SK-N-DZ (cell line): ENCODE data around the gene CREB3L2.
"Not testable (repeated sequence)": the region's sequence is repeated elsewhere in the genome, so short reads cannot be mapped to it uniquely, and the experiment has no call there.

ENCODE experiments used
- DNase-seq: peaks from one replicate; pipeline ENCODE4 v3.0.0-alpha.2; 2015; ENCODE audit warnings: low spot score

The CREB3L2 gene

DNA sequence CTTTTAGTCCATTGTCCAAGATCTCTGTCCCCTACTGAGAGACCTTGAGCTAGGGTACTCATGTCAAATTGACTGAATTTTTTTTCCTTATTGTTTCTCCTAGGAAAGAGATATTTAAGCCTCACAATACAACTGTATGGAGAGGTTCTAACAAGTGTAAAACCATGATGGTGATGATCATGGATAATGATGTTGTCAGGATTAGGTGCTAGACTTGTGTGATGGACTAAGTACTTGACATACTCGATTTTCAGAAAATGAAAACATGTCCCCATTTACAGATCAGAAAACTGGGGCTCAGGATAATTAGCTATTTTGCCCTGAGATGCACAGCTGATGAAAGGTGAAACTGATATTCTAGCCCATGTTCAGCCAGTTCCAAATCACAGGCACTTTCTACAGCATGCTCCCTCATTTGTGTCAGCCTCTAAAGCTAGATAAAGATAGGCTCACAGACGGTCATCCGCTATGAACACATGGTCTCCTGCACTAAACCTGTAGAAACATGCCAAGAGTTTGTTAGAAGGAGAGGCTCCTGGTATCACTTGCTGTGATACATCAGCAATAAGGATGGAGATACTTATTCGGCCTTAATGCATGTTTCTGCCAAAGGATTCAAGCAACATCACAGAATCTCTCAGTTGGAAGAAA, 67.6 kb downstream of the CREB3L2 start:
- no peak for DNase-seq

DNA sequence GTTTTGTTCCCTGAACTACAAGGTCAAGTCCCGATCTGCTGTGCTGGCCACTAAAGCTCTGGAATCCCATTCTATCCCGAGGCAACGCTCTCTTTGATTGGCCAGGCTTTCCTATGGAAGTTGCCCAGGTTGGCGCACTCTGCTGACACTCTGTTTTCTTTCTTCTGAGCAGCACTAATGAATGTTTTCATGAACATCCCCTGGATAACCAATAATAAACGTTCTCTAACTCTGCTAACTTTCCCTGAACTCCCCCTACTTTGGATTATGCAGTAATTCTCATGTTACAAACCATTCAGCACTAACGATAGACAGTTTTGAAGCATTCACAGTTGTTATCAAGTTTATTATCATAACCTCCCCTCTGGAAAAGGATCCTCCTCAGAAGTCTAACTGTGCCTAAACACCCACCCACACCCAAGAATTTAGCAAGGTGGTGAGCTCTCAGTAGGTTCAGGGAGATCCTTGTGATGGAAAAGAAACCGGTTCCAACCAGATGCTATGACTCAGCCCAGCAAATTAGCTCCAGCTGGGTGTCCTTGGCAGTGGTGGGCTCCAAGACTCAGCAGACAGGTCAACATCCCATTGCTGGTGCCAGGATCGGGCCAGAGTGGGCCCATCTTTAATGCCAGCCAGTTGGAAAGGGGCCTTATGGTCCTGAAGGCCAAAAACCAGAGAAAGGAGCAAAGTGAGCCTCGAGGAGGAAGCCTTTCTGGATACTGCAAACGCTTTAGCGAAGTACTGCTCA, 68.4 kb downstream of the CREB3L2 start:
- no peak for DNase-seq

DNA sequence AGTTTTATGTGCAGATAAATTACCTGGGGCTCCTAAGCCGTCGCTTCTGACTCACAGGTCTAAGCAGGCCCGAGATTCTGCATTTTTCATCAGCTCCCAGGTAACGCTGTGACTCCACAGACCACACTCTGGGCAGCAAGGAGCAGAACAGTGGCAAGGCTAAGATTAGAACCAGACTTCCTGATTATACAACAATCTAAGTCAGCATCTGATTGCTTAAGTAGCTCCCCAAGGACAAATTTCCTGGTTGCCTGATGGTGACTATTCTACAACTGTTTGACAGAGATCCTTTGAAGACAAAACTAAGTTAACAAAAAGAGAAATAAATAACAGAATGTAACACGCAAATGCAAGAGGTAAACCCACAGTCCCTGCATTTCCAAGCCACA, 69.0 kb downstream of the CREB3L2 start:
- DNase-seq = no peak

DNA sequence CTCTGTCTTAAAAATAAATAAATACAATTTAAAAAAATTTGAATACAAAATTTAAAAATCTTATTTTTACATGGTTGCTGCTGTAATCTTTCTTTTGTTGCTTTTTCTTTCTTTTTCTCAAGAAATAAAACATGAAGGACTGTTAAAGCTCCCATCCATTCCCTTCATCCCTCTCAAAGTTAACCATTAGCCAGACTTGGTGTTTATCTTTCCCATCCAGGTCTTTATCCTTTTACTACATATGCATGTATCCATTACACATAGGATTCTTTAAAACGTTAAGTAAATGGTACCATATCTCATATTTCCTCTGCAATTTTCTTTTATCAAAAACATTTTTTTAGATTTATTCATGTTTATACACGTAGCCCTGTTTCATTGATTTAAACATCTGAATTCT, 70.1 kb downstream of the CREB3L2 start:
- DNase-seq = no peak

DNA sequence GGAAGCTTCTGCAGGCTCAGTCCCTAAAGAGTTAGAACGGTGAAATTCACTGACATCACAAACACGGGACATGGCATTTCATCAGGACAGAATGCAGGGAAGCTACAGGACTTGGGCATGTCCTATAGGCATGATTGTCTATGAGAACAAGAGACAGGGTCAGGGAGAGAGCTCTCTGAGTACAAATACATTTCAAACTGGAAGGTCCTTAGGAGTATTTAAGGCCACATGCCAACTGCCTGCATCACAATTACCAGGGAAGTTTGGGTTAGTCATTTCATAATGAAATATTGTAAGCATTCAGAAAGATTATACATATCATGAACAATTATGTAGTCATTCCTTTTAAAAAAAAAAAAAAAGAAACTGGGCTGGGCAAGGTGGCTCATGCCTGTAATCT, 71.3 kb downstream of the CREB3L2 start:
- DNase-seq = no peak

DNA sequence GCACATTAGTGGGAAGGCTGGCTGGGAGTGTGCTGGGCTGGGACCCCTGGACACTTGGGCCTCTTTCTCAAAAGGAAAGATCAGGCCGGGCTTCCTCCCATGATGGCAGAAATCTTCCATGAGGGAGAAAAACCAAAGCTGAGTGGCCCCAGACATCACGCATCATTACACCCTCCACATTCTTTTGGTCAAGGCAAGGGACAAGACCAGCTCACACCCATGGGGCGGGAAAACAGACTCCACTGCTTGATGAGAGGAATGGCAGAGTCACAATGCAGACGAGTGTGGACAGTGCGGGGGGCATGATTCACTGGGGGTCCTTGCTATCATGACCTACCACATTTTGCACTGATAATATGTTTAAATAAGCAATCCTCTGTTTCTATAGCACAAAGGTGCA, 73.3 kb downstream of the CREB3L2 start:
- no peak for DNase-seq

DNA sequence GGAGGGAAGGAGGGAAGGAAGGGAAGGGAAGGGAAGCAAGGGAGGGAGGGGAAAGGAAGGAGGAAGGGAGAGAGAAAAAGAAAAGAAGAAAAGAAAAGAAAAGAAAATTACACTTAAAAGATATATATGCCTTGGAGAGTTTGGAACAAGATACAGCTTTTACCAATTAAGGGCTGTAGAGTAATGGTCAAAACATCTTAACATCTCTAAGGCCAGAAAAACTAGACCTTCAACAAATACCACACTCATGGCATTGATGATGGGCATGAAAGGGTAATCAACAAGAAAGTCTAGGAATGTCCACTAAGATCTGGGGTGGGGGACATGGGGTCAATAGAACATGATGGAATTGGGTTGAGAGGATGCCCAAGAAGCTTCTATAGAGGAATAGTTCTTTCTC, 74.5 kb downstream of the CREB3L2 start:
- DNase-seq = no peak

DNA sequence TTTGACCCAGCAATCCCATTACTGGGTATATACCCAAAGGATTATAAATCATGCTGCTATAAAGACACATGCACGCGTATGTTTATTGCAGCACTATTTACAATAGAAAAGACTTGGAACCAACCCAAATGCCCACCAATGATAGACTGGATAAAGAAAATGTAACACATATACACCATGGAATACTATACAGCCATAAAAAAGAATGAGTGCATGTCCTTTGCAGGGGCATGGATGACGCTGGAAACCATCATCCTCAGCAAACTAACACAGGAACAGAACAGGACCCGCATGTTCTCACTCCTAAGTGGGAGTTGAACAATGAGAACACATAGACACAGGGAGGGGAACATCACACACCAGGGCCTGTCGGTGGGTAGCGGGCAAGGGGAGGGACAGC, 75.7 kb downstream of the CREB3L2 start:
- not testable (repeated sequence) for DNase-seq

DNA sequence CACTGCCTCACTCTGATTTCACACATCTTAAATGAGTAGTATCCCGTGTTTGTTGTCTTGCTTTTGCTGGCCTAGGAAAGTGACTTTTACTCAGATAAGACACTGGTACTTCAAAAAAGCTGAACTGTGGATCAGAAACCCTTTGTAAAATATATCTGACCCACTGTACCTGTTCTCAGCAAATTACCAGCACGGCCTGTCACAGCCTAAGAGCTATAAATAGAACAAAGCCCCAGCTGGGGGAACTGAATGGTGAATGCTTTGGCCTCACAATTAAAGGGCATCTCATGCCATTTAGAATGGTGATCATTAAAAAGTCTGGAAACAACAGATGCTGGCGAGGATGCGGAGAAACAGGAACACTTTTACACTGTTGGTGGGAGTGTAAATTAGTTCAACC, 76.1 kb downstream of the CREB3L2 start:
- no peak for DNase-seq

DNA sequence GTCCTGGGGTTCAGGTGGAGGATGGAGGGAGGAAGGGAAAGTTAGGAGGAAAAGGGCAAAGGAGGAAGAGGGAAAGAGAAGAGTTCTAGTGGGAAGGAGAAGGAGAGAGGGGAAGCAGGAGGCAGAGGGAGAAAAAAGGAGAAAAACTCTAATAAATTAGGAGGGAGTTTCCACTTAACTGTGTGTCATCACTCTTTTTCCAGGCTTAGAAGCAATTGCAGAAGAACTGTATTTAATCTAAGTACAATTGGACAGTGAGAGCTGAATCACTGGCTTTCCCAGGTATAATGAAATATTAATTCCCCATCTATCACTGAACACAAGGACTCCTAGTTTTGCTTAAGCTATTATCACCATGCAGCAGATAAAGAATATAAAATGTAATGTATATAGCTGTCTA, 76.8 kb downstream of the CREB3L2 start:
- no peak for DNase-seq

DNA sequence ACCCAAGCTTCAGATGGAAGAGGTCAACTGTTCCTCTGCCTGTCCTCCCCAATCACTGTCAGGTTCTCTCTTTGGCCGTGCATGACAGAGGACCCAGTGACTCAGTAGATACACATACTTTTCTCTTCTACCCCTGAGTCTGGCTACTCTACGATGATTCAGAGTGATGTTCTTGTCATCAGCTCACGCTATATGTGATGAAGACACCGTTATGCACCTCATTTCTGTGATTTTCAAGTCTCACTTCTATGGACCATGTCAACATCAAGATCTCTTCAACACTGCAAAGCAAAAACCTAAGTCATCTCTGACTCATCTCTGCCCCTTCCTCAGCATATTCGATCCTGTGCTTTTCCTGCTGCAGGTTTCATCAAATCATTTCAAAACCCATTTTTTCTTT, 78.5 kb downstream of the CREB3L2 start:
- no peak for DNase-seq

DNA sequence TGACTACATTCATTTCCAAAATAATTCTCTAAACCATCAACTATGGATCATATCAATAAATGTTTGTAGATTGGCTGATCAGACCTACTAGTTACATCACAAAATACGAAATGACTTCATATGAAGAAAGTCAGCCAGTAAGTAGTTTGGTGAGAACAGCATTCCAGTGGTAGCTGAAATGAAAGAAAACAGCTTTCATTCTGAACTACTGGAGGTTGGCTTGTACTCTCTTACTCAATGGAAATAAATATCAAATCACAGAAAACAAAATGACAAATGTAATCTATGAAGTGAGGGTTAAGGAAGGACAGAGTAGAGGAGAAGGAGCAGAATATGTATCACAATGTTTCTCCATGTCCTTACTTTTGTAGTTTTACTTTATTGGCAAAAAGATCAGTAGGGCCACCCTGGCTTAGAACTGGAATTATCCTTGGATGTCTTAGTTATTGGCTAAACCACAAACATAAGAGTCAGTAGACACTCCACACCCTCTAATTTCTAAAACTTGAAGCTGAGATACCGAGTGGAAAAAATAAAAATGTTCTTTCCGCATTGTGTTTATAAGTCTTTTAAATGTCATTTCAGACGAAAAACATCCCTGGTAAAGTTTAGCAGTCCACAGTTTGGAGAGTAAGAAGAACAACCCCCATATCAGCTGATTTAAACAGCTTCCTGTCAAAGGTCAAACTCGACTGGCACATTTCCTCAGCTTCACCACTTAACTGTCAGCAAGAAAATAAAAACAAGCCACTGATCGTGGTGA, 81.1 kb downstream of the CREB3L2 start:
- no peak for DNase-seq

DNA sequence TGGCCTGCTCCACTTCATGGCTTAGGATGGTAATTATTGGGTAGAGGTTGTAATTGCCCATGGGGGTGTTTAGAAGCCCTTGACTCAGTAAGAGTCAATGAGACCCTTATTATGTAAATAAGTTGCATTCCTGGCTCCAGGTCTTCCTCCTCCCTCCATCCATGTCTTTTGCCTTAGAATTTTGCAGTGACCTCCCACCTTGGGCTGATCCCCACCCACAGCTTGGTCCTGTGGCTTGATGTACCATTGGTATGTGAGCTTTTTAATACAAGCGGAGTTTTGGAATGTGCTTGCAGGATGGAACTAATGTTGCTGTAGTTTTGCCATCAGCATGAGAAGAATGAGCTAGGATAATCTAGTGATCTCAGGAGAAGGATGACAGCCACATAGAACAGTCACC, 81.9 kb downstream of the CREB3L2 start:
- no peak for DNase-seq

DNA sequence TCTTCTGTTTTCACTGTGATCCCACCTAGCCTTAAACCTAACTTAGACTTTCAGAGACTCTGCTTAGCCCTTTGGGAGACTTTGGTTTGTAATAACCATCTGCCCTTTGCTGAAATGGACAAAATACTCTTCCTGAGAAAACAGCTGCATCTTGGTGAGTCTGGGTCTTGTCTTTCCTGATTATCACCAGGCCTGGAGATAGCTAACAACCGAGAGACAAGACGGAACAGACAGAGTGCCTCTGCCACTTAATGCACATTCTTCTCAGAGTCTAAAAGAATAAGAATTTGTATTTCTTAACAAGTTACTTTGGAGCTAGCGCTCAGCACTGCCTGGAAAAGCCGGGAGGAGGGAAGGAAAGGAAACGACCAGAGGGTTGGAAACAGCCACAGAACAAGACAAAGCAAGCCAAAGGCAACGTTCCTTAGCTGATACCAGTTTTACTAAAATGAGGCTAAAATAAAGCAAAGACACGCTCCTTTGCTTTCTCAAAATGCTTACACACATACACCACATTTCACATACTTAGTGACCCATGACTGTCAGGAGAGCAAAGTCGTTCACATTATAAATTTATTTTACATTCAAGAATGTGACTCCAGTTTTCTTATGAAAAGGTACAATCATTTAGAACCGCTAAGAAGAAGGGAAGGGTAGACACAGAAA, 84.8 kb downstream of the CREB3L2 start:
- peak; percentile 66 for DNase-seq

DNA sequence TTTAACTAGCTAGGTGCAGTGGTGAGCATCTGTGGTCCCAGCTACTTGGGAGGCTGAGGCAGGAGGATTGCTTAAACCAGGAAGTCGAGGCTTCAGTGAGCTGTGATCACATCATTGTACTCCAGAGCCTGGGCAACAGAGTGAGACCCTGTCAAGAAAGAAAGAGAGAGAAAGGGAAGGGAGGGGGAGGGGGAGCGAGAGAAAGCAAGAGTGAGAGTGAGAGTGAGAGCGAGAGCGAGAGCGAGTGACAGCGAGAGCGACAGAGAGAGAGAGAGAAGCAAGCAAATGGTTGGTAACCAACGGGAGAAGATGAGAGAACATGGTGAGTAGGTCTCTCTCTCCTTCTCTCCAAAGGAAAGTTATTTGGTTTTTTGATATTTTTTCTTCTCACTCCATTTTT, 85.3 kb downstream of the CREB3L2 start:
- DNase-seq = no peak

DNA sequence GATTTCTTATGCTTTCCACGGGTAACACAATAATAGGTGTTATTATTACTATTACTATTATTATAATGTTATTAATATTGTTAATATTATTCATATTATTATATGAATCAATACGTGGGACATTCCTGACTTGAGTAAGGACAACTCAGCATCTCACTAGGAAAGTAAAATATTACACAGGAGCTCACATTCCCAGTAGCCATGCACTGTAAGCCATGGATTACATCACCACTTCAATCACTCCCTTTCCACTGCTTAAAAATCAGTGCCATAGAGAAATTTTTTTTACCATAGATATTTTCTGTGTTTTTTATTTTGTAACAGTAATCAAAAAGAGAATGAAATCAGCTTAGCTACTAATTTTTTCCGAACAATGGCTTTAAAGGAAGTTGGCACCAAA, 86.6 kb downstream of the CREB3L2 start:
- no peak for DNase-seq

DNA sequence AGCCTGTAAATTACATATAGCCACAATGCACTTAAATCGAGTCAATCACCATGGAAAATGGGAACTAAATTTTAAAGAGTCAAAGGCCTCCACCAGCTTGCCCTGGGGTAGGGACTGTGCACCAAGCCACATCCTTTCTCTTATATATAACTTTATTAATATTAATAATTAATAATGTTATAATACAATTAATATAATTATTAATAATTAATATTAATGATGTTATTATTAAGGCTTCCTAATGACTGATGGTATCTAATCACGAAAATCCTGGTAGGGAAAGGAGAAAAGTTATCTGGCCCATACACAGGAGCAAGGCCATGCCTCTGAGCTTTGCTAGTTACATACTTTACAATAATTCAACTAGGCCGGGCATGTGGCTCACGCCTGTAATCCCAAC, 87.9 kb downstream of the CREB3L2 start:
- DNase-seq = no peak

DNA sequence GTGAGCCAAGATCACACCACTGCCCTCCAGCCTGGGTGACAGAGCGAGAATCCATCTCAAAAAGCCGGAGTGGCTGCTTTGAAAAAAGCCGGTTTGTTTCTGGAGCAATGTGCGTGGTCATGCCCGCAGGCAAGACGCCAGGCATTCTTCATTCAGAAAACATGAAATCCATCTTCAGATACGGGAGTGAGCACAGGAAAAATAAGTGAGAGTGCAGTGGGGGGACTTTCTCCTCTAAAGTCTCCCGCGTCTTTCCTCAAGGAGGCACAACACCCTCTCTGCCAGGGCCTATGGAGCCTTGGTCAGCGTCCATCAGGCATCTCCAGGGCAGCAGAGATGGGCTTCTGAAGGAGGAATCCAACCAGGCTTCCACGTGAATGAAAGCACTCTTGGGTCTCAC, 92.8 kb downstream of the CREB3L2 start:
- DNase-seq = no peak

DNA sequence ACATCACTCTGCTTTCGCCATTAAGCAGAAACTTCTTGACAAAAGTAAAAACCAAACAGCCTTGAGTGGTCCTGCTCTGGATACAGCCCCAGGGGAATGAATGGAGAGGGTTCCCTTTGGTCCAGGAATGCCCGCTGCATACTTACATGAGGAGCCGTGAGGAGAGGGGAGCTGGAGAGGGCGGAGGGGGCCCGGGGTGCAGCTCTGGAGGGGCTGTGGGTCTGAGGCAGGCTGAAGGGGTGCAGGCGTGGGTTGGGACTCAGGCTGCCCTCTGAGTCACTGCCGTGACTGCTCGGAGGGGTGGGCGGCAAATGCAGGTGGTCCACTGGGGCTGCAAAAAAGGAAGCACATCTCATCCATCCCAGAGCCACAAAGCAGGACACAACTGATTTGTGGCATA, 93.8 kb downstream of the CREB3L2 start:
- no peak for DNase-seq

DNA sequence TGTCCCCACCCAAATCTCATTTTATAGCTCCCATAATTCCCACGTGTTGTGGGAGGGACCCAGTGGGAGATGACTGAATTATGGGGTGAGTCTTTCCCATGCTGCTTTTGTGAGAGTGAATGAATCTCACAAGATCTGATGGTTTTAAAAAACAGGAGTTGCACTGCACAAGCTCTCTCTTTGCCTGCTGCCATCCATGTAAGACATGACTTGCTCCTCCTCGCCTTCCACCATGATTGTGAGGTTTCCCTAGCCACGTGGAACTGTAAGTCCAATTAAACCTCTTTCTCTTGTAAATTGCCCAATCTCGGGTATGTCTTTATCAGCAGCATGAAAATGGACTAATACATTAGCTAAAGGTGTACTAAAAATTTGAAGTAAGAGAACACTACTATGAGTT, 95.2 kb downstream of the CREB3L2 start:
- not testable (repeated sequence) for DNase-seq

DNA sequence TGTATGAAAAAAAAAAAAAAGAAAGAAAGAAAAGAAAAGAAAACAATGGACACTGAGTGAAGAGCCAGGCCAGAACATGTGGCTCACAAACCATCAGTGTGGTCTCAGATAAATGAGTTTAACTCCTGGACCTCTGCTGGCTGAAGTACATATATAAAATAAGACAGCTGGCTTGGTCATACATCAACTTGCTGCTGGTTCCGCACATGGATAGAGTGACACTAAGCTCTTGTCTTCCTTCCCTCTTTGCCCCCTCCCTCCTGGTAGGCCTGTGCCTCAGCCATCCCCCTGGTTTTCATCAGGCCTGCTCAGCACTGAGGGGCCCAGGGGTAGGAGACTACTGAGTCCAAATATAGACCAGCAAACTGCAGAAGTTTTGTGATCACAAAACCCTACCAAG, 97.1 kb downstream of the CREB3L2 start:
- no peak for DNase-seq
